OCI-LY3 (cell line): ENCODE measurements around the gene OR5K3.

ENCODE experiments used
- H2AFZ ChIP-seq: fragments of 200-600, 300-600 bp; shearing (Covaris generic); 2 replicates; pipeline ENCODE4 v1.6.0; 2014; ENCODE audit warnings: antibody characterized with exemption, low read depth, low read length
- H3K27ac ChIP-seq: fragments of 200-600, 300-600 bp; sonication (generic); 2 replicates; pipeline ENCODE4 v1.5.1; 2014; ENCODE audit warnings: mild to moderate bottlenecking, low read length, moderate library complexity, mixed read lengths
- H3K27me3 ChIP-seq: fragments of 200-600, 300-600 bp; sonication (generic); 2 replicates; pipeline ENCODE4 v1.6.1; 2014; ENCODE audit warnings: low read depth, low read length, mixed read lengths
- H3K36me3 ChIP-seq: fragments of 200-600, 300-600 bp; sonication (generic); replicated peaks from 2 replicates; pipeline ENCODE3; 2014; ENCODE audit warnings: low read depth, low read length, mixed read lengths
- H3K4me1 ChIP-seq: fragments of 300-600, 200-600 bp; sonication (generic); 2 replicates; pipeline ENCODE4 v1.6.1; 2014; ENCODE audit warnings: low read length, mixed read lengths
- H3K4me2 ChIP-seq: fragments of 200-600, 300-600 bp; sonication (generic); 2 replicates; pipeline ENCODE4 v1.6.1; 2014; ENCODE audit warnings: low read length, mixed read lengths
- H3K4me3 ChIP-seq: fragments of 300-600, 200-600 bp; sonication (generic); 2 replicates; pipeline ENCODE4 v1.5.1; 2014; ENCODE audit warnings: antibody characterized with exemption, mild to moderate bottlenecking, low read length, moderate library complexity
- H3K79me2 ChIP-seq: fragments of 300-600, 200-600 bp; shearing (Covaris generic); 2 replicates; pipeline ENCODE4 v1.6.1; 2014; ENCODE audit warnings: mild to moderate bottlenecking, low read length, mixed read lengths
- H3K9ac ChIP-seq: fragments of 300-600, 200-600 bp; shearing (Covaris generic); 2 replicates; pipeline ENCODE4 v1.6.0; 2014; ENCODE audit warnings: mild to moderate bottlenecking, low read length, moderate library complexity
- H3K9me3 ChIP-seq: fragments of 200-600, 300-600 bp; shearing (Covaris generic); 2 replicates; pipeline ENCODE4 v1.6.1; 2014; ENCODE audit warnings: low read length, mixed read lengths; ENCODE audit not compliant: insufficient read depth
- H4K20me1 ChIP-seq: fragments of 200-600, 300-600 bp; sonication (generic); 2 replicates; pipeline ENCODE4 v1.6.1; 2016; ENCODE audit warnings: low read length, mixed read lengths; ENCODE audit not compliant: insufficient read depth
- CTCF ChIP-seq: fragments of 200-600, 300-600 bp; sonication (generic); IDR thresholded peaks from 2 replicates; pipeline ENCODE4 v1.5.1; 2014; ENCODE audit warnings: antibody characterized with exemption, low read length, low read depth
- EZH2phosphoT487 ChIP-seq: fragments of 200-600 bp; shearing (Covaris generic); IDR thresholded peaks from 2 replicates; pipeline ENCODE4 v1.6.1; 2018; ENCODE audit warnings: antibody characterized with exemption, mixed run types, low read depth

The OR5K3 gene

GRCh38 chr3:98353554-98353953 is 36.9 kb upstream of the OR5K3 start, which contains the start of gene OR5K4:
Gene OR5K4 (plus strand): TSS chr3:98353854. CDS start chr3:98353854, 0 bp downstream.
- no peaks in the 10 kb centered on the region for H3K4me1 ChIP-seq
- H3K27me3 ChIP-seq = 0 out of 2 replicates have a peak, but pooled peaks cover 4% of the 10 kb centered on the region
- TF ChIP-seq EZH2phosphoT487 = no peak
- no peak for TF ChIP-seq CTCF
- no peak within 1 kb of the TSS for H2AFZ ChIP-seq
- H4K20me1 ChIP-seq = no peaks in the 10 kb centered on the region
- no peaks in the 10 kb centered on the region for H3K36me3 ChIP-seq
- no peak within 1 kb of the TSS for H3K4me2 ChIP-seq
- no peak within 1 kb of the TSS for H3K9ac ChIP-seq
- no peaks in the 10 kb centered on the region for H3K79me2 ChIP-seq
- H3K9me3 ChIP-seq = no peaks in the 10 kb centered on the region
- no peak within 1 kb of the TSS for H3K4me3 ChIP-seq
- H3K27ac ChIP-seq = no peak within 1 kb of the TSS

DNA sequence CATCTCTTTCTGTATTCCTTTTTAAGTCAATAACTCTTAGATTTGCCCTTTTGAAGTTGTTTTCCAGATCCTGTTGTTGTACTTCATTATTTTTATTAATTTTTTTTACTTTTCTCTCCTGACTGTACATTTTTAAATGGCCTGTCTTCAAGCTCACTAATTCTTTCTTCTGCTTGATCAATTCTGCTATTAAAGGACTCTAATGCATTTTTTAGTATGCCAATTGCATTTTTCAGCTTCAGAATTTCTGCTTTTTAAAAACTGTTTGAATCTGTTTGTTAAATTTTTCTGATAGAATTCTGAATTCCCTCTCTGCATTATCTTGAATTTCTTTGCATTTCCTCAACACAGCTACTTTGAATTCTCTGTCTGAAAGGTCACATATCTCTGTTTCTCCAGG is 31.2 kb upstream of the OR5K3 start:
- Histone ChIP-seq H2AFZ (no peak overlapping the region), H3K4me1 (no peaks in the 10 kb centered on the region)

GRCh38 chr3:98359993-98360675 is 30.3 kb upstream of the OR5K3 start:
- no peak overlapping the region for H3K4me3 ChIP-seq
- no peak overlapping the region for H3K4me2 ChIP-seq
- H3K27me3 ChIP-seq = no peaks in the 10 kb centered on the region
- H3K36me3 ChIP-seq = no peaks in the 10 kb centered on the region
- no peaks in the 10 kb centered on the region for H4K20me1 ChIP-seq
- H3K9ac ChIP-seq = no peak overlapping the region
- peaks cover 4% of the 10 kb centered on the region; the same call in 1 of the 2 replicates for H3K9me3 ChIP-seq
- no peaks in the 10 kb centered on the region for H3K79me2 ChIP-seq
- no peak overlapping the region for H3K27ac ChIP-seq
- H3K4me1 ChIP-seq = no peaks in the 10 kb centered on the region
- no peak overlapping the region for H2AFZ ChIP-seq
- TF ChIP-seq CTCF (no peak), EZH2phosphoT487 (no peak)

More for the DNA sequence above, 31.2 kb upstream of the OR5K3 start:
- no peak for TF ChIP-seq CTCF
- no peak for TF ChIP-seq EZH2phosphoT487
- Histone ChIP-seq H3K4me2 (no peak overlapping the region), H3K36me3 (no peaks in the 10 kb centered on the region), H3K9ac (no peak overlapping the region), H3K27me3 (no peaks in the 10 kb centered on the region), H3K4me3 (no peak overlapping the region), H3K27ac (no peak overlapping the region), H3K9me3 (peaks cover 4% of the 10 kb centered on the region; the same call in 1 of the 2 replicates), H4K20me1 (no peaks in the 10 kb centered on the region), H3K79me2 (no peaks in the 10 kb centered on the region)

- Histone ChIP-seq H3K27me3 (no peaks in the 10 kb centered on the region), H3K36me3 (no peaks in the 10 kb centered on the region), H3K79me2 (no peaks in the 10 kb centered on the region), H3K27ac (no peak overlapping the region), H2AFZ (no peak overlapping the region), H3K9me3 (peaks cover 4% of the 10 kb centered on the region; the same call in 1 of the 2 replicates), H3K4me2 (no peak overlapping the region), H4K20me1 (no peaks in the 10 kb centered on the region), H3K4me3 (no peak overlapping the region), H3K4me1 (no peaks in the 10 kb centered on the region), H3K9ac (no peak overlapping the region)
- no peak for TF ChIP-seq CTCF
- TF ChIP-seq EZH2phosphoT487 = no peak
Measured at GRCh38 chr3:98360681-98361080, 29.8 kb upstream of the OR5K3 start.
